GM10847 (cell line): ENCODE measurements around the gene RIT1.

Experiments used
- POLR2A ChIP-seq: IDR thresholded peaks from 2 replicates; pipeline ENCODE4 v1.6.1; 2011; ENCODE audit not compliant: insufficient read length; ENCODE audit errors: extremely low read depth

Gene RIT1

DNA sequence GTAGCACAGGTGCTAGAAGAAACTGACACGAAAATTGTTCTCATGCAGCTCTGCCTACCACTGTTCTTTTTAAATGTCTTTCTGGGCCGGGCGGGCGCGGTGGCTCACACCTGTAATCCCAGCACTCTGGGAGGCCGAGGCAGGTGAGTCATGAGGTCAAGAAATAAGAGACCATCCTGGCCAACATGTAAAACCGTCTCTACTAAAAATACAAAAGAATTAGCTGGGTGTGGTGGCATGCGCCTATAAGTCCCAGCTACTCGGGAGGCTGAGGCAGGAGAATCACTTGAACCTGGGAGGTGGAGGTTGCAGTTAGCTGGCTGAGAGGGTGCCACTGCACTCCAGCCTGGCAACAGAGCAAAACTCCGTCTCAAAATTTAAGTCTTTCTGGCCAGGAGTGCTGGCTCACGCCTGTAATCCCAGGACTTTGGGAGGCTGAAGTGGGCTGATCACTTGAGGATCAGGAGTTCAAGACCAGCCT lies 947 bp upstream of the RIT1 start:
- no peak for TF ChIP-seq POLR2A

DNA sequence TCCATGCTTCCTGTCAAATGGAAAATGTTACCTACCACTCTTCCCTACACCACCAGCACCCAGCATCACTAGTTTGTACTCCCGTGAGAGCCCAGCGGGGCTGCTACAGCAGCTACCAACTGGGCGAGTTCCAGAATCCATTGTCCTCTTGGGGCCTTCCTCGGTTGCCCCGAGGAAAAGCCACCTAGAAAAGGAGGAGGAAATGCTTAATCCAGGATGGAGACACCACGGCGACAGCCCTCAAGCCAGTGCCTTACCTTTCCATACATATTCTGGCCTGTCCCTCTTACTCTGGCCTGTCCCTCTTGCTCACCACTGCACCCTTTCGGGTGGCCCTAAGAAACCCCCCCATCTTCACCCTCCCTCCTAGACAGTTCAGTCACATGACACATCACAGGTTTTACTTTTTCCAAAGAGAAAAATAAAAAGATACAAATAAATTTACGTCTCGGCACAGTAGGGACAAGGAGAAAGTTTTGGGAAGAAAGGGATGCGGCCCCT lies 478 bp downstream of the RIT1 start:
- no peak for TF ChIP-seq POLR2A

GRCh38 chr1:155909894-155910293 lies 1.3 kb downstream of the RIT1 start:
- TF ChIP-seq POLR2A = no peak

- TF ChIP-seq POLR2A = no peak
Observed at GRCh38 chr1:155904261-155904660, 6.9 kb downstream of the RIT1 start.

DNA sequence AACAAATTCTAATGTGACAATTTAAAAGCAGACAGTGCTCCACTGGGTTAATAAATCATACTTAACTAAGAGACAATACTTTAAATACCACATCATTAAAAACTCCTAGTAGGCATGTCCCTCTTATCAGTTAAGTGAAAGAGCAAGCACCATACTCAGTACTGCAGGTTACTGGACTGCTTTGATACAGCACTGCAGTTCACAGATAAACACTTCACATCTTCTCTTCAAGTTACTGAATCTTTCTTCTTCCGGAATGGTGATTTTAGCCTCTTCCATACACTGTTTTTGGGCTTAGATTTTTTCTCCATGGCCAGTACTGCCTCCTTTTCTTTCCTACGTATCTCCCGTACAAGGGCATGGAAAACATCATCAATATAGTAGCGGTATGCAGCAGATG lies 11.0 kb downstream of the RIT1 start:
- no peak for TF ChIP-seq POLR2A

DNA sequence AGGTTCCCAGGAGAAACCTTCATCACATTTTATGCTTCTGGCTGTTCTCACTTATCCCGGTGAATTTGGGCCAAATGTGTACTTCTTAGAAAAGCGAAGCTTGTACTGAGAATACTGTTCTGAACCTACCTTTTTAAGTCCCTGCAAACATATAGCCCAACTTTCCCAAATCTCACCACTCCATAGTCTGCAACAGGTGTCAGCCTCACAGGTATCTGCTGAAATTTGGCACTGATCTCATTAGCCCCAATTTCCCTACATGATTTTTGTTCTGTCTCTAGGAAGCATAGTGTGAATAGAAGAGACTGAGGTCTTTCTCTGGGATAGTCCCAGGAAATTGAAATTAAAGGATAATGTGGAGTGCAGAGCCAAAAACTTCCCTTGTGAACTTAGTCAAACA lies 11.5 kb downstream of the RIT1 start:
- TF ChIP-seq POLR2A = no peak

- no peak for TF ChIP-seq POLR2A
Observed at GRCh38 chr1:155898888-155899287, 12.3 kb downstream of the RIT1 start.

DNA sequence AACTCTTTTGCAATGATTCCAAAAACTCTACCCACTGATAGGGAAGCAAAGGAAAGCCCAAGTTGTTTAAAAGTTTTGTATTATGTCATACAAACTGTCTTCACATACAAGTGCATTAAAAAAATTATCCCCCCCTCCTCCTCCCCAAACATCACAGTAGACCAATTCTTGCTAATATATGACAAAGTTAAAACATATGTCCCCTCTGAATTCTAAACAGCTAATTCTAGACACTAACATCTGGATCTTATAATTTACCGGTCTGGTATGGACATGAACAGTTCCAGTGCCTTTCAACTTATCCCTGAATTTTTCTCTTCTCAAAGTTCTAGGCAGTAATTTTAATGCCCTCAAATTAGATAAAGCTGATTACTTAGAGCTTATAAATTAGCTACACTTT lies 13.4 kb downstream of the RIT1 start:
- no peak for TF ChIP-seq POLR2A

DNA sequence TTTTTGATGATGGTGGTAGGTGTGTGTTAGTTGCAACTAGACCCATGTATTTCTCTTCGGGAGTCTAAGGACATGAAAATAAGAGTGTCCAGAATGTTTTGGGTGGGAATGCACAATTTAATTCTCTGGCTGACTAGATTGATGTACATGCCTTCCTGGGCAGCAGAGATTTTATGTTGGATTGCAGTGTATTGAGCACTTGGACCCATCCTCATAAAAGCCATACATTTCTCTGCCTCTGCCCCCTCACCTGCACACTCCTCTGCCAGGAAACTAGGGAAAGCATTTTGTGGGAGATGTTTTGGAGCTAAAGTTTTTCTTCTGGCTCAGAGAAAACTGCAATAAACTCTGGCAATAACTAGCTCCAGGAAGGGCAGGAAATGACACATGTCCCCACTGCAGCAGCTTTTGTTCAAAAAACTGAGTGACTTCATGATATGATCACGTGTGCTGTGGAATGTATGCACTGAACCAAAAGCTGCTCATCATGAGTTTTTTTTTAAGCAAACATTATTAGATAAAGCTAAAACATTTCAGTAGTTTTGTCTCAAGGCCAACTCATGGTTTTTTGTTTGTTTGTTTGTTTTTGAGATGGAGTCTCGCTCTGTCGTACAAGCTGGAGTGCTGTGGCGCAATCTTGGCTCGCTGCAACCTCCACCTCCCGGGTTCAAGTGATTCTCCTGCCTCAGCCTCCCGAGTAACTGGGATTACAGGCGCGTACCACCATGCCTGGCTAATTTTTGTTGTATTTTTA lies 17.6 kb downstream of the RIT1 start:
- no peak for TF ChIP-seq POLR2A

- TF ChIP-seq POLR2A = no peak
Observed at GRCh38 chr1:155892796-155893195, 18.4 kb downstream of the RIT1 start.

GRCh38 chr1:155890251-155890650 lies 20.9 kb downstream of the RIT1 start:
- no peak for TF ChIP-seq POLR2A

DNA sequence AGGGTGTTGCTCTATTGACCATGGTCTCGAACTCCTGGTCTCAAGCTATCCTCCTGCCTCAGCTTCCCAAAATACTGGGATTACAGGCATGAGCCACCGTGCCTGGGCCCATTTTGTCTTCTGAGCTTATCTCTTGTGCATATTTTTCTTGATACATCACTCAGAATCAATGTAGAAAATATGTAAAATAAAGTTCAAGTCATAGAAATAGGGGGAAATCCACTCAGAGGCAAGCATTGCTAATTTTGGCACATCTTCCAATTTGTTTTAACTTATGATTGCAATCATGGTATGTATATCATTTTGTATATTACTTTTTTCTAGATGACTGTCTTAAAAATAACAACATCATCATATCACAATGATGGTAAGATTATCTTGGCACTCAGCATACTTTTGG lies 21.6 kb downstream of the RIT1 start:
- TF ChIP-seq POLR2A = no peak

DNA sequence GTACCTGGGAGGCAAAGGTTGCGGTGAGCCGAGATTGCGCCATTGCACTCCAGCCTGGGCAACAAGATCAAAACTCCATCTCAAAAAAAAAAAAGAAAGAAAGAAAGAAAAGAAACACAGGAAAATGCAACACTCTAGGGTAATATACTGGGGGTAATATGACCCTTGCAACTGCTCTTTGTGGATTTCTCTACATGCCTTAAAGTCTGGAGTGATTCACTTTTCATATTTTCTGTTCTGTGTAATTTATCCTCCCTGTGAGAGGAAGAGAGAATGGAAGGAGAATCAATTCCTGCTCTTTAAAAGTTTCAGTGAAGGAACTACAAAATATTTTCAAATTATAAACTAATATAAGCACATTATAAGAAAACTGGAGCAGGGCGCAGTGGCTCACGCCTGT lies 22.7 kb downstream of the RIT1 start:
- no peak for TF ChIP-seq POLR2A

- no peak for TF ChIP-seq POLR2A
Observed at GRCh38 chr1:155884982-155885381, 26.2 kb downstream of the RIT1 start.

DNA sequence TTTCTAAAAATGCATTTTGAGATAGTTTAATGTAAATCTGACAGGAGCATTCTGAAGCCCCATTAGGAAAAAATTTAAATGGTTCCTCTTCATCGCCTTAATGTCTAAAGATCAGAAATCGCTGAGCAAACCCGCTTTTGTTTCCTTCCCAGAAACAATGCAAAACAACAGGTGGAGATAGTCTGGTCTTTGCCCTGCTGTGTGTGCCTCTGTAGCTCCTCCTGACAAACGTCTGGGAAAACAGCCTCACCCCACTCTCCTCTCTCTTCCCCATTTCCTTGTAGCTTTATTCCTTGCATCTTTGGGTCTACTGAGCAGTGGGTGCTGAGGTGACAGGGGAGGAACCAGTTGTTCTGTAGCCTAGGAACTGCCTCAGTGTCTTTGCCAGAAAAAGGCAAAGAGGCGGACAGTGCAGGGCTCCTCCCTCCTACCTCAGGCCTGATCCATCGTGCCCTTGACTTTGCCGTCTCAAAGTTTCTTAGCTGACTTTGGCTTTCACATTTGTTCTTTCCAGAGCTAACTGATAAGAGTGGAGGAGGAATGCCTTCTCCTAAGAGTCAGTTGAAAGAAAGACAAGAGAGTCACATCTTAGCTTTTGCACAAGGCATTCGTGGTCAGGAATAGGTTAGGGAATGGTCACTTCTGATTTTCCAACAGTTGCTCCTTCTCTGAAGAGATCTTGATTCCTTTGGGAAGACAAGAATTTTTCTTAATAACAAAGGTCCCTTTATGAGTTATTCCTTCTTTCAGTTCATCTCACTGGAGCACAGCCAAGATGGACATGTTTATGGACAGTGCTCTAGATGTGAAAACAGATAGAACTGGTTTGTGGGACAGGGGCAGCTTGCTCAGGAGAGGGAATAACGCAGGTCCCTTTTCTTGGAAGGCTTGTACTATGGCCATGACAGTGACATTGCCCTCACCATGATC lies 26.9 kb downstream of the RIT1 start:
- TF ChIP-seq POLR2A = no peak

- TF ChIP-seq POLR2A = no peak
Observed at GRCh38 chr1:155882766-155883165, 28.4 kb downstream of the RIT1 start.

- no peak for TF ChIP-seq POLR2A
Observed at GRCh38 chr1:155882235-155882634, 28.9 kb downstream of the RIT1 start.

- TF ChIP-seq POLR2A = no peak
Observed at GRCh38 chr1:155880950-155881349, 30.2 kb downstream of the RIT1 start.
